Upper lobe of left lung (tissue), 4 donors: ENCODE data around the gene RAET1L.
"Not testable (repeated sequence)": the region's sequence is repeated elsewhere in the genome, so short reads cannot be mapped to it uniquely, and the experiment has no call there.

ENCODE experiments used
- CTCF ChIP-seq, 6 experiments: fragments of 450-650 bp in 4 of 6; fragments of 200-600 bp in 2 of 6; sonication (generic) in 2 of 6; IDR thresholded peaks; one replicate each; pipeline ENCODE4 v1.5.1; 2016 to 2019; ENCODE audit warnings: antibody characterized with exemption in 6 of 6
- POLR2A ChIP-seq, 4 donors: fragments of 450-650 bp; IDR thresholded peaks; one replicate each; pipeline ENCODE4 v1.5.1; 2016 to 2017; ENCODE audit warnings: antibody characterized with exemption in 4 of 4, mild to moderate bottlenecking in 2 of 4

- not testable (repeated sequence) for TF ChIP-seq CTCF, POLR2A (IDR thresholded peaks at IDR 0.05)
These were observed 56.4 kb downstream of the RAET1L start for GRCh38 chr6:149968909-149969308.
